ENCODE data around the gene BTG2.

- TF ChIP-seq POLR2A (IDR thresholded peaks at IDR 0.05) (no peak), CTCF (IDR thresholded peaks at IDR 0.05) (no peak), POLR2AphosphoS5 (IDR thresholded peaks at IDR 0.05) (no peak), EP300 (IDR thresholded peaks at IDR 0.05) (no peak)
Measured at GRCh38 chr1:203318229-203318517, 12.9 kb downstream of the BTG2 start.
